ENCODE data around the gene HIVEP1.

HIVEP1 gene

DNA sequence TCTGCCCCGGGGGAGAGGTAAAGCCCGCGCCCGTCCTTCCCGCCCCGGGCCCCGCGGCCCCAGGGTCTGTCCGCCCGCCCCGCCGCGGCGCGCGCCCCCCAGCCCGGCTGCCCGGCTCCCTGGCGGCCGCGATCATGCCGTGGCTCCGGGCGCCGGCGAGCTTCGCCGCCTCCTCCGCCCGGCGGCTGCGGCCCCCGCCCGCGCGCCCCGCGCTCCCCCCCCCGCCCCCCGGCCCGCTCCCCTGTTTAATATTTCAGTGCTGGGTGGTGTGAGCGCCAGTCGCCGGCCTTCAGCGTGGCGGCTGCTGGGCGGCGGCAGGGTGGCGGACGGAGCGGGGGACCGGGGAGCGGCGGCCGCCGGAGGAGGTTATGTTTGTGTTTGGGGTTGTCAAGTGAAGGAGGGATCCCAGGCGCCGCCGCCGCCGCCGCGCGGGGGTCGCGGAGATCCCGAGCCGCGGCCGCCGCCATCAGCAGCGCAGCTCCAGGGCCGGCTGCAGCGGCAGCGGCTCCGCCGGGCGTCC lies at the start of gene HIVEP1:
TSS of gene HIVEP1 (plus strand) at position 275 of the 520 bp plus-strand sequence. CDS start 3,317 bp downstream, outside the sequence.
- in situ Hi-C loops (cut with HindIII; ENCODE audit: low sequenced_read_pairs), result no loop called here

DNA sequence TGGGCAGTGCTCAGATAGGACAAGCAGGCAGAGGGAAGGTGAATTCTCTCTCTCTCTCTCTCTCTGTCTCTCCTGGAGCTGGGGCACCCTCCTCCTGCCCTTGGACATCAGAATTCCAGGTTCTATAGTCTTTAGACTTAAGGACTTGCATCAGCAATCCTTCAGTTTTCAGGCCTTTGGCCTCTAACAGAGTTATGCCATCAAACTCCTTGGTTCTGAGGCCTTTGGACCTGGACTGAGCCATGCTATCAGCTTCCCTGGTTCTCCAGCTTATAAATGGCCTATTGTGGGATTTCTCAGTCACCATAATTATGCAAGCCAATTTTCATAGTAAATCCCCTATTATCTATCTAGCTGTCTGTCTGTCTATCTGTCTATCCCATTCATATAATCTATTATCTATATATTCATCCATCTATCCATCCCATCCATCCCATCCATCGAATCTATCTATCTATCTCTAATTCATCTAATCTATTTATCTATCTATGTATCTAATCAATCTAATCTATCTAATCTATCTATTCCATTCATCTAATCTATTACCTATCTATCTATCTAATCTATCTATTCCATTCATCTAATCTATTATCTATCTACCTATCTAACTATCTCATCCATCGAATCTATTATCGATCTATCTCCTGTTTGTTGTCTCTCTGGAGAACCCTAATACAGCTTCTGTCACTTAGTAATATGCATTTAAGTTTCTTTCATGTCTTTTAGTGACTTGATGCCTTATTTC lies 48.2 kb upstream of the HIVEP1 start:
- in situ Hi-C loops (cut with HindIII; ENCODE audit: low sequenced_read_pairs), result no loop called here

DNA sequence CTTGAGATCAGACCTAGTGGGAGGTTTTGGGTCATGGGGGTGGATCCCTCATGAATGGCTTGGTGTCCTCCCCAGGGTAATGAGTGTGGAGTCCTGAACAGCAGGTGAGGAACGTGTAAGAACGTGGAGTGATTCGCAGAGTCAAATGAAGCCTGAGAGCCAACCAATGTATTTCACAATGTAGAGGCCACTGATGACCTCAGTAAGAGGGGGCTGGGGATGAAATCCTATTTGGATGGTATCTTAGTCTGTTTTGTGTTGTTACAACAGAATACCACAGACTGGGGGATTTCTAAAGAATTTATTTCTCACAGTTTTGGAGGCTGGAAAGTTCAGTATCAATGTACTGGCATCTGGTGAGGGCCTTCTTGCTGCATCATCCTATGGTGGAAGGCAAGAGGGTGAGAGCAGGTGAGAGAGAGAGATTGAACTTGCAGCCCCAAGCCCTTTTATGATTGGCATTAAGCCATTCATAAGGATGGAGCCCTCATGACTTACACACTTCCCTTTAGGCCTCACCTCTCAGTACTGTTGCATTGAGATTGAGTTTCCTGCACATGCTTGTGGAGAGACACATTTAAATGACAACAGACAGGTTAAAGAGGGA lies 47.3 kb upstream of the HIVEP1 start:
- in situ Hi-C loops (cut with HindIII; ENCODE audit: low sequenced_read_pairs), result no loop called here

DNA sequence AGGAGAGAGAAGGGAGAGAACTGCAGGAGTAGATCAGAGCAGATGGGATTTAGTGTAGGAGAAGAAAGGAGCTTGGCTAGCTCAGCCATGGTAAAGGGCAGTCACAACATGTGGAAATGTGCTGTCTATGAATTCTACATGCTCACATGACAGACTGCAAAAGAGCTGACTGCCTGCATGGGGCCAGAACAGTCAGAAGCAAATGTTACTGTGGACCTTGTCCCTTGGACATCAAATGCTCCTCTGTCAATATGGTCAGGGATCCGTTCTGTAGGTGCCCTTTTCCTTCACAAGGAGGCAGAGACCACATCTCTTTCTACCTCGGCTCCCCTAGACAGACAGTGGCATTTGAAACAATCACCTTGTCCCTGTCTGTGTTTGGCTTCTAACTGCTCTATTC lies 46.6 kb upstream of the HIVEP1 start:
- in situ Hi-C loops (cut with HindIII; ENCODE audit: low sequenced_read_pairs), result no loop called here

DNA sequence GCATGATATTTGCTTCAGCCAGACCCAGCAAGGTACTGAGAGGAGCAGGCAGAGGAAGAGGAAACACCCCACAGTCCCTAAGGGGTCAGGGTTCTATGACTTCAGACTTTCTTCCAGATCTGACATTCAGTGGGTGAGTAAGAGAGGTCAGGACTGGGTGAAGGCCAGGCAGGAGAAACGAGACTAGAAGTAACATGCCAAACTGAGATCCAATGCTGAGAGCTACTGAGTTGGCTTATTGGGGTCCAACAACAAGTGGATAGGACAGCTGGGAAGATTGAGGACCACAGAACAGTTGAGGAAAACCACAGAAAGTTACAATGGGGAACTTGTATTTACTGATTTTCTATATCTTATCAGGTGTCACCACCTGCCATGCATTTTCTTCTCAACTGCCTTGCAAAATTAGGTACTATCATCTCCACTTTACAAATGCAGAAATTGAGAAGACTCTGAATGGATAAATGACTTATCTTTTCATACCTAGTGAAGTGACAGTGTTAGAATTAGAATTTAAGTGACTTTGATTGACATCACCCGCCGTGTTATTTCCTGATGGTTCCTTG lies 43.8 kb upstream of the HIVEP1 start:
- in situ Hi-C loops (cut with HindIII; ENCODE audit: low sequenced_read_pairs), result no loop called here

DNA sequence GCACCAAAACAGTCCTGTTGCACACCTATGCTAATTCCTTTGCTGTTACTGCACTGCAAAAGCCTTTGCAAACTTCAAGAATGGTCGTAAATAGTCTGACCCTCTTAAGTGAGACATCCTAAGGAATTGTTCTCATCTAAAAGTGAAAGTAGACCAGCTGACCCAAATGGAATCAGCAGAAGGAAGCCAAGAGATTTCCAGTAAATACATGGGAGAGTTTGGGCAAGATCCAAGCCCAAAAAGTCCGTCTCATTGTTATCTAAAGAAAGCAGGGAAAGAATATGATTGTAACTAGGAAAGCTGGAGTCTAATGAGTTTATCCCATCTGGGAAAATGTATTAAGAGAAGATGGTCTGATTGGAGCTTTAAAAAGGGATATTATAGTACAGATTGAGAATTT lies 43.0 kb upstream of the HIVEP1 start:
- in situ Hi-C loops (cut with HindIII; ENCODE audit: low sequenced_read_pairs), result no loop called here

DNA sequence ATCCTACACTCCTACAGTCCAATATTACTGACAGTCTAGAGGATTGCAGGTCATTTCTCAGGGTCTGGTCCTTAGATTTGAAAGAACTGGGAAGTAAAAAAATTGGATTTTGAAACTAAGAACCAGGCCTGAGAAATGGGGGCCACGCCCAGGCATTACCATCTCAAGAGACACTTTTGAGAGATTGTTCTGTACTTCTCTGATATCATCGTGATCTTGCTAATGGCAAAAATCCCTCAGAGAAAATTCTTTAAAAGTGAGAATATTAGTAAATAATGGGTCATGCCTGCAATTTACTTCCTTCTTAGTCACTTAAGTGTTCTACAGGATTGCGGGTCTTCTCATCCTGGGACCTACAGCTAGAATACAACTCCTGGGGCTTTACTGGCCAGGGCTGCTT lies 42.0 kb upstream of the HIVEP1 start:
- in situ Hi-C loops (cut with HindIII; ENCODE audit: low sequenced_read_pairs), result loop anchor here (5.0 kb wide), 1 partner anchor 93 kb away; no protein-coding TSS in a partner anchor

DNA sequence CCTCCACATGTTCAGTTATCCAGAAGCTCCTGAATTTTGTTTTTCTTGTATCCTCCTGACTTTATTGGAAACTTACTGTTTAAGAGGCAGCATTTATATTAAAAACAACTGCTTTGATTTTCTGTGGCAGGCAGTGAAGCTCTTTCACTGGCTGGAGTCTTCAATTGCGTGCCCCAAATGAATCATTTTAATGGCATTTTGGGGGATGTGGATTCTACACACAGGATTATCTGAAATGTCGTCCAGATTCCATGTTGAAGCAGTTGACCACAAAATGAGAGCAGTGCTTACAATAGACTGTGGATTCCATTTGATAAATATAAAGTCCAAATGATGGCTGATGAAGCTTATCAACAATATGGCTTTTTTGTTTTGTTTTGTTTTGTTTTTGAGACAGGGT lies 41.0 kb upstream of the HIVEP1 start:
- in situ Hi-C loops (cut with HindIII; ENCODE audit: low sequenced_read_pairs), result loop anchor here (5.0 kb wide), 1 partner anchor 94 kb away; no protein-coding TSS in a partner anchor

DNA sequence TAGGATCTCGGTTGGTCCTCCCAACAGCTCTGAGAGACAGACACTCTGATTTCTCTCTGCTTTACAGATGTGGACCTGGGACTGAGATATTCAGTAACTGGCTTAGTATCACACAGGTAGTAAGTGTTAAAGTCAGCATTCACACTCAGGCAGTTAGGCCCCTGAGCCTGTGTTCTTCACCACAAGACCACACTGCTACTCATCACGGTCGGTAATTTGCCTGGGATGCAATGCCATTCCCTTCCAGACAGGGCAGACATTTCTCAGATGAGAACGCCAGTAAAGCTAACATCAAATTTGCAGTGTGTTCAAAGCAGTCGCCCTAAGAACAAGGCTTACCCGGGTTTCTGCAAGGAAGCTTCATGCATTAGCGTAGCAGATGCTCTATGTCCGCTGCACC lies 39.8 kb upstream of the HIVEP1 start:
- in situ Hi-C loops (cut with HindIII; ENCODE audit: low sequenced_read_pairs), result loop anchor here (5.0 kb wide), 1 partner anchor 95 kb away; no protein-coding TSS in a partner anchor

DNA sequence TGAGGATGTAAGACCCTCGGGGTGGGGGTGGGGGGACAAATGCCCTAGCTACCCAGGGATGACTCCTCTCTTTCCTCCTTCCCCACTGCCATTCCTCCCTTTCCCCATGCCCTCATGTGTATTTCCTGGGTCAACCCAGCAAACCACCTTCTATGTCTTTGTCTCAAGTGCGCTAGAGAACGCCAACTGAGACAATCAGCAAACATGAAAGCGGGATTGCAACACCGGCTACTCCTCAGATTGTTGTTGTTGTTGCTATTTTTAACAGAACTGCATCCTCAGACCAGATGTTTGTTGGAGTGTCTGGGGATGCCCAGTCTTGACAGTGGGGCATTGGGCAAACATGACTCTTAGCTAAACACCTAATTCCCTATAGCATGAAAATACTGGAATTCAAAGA lies 39.3 kb upstream of the HIVEP1 start:
- in situ Hi-C loops (cut with HindIII; ENCODE audit: low sequenced_read_pairs), result loop anchor here (5.0 kb wide), 1 partner anchor 96 kb away; no protein-coding TSS in a partner anchor

DNA sequence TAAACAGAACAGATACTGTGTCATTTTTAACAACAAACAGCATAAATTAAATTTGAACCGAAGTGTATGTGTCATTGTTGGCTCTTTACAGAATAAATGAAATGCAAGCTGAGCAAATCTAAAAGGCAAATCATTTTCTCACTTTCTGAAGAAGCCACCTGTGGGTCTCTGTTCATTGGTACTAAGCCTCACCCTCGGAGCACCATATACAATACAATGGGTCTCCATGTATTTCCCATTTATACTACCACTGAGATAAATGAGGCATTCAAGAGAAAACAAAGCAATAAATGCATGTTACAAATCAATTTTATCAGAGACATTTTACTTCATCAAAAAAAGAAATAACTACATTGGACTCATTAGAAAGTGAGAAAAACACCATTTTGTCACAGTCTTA lies 38.9 kb upstream of the HIVEP1 start:
- in situ Hi-C loops (cut with HindIII; ENCODE audit: low sequenced_read_pairs), result loop anchor here (5.0 kb wide), 1 partner anchor 96 kb away; no protein-coding TSS in a partner anchor

DNA sequence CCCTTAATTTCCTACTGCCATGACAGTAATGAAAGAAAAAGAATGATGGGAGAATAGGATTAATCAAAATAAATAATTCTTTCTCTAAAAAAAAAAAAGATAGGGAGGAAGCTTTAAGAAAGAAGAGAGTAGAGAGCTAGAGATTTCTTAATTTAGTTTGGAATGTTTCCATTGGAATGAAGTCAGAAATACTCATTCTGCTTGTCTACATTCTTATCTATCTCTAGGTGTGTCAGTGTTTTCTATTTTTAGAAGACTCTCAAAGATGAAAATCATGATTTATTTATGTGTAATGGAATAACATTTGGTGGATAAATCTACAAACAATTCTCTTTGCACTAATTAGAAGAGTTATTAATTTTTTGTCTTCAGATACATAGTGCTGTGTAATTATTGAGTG lies 38.0 kb upstream of the HIVEP1 start:
- in situ Hi-C loops (cut with HindIII; ENCODE audit: low sequenced_read_pairs), result loop anchor here (5.0 kb wide), 1 partner anchor 97 kb away; no protein-coding TSS in a partner anchor

DNA sequence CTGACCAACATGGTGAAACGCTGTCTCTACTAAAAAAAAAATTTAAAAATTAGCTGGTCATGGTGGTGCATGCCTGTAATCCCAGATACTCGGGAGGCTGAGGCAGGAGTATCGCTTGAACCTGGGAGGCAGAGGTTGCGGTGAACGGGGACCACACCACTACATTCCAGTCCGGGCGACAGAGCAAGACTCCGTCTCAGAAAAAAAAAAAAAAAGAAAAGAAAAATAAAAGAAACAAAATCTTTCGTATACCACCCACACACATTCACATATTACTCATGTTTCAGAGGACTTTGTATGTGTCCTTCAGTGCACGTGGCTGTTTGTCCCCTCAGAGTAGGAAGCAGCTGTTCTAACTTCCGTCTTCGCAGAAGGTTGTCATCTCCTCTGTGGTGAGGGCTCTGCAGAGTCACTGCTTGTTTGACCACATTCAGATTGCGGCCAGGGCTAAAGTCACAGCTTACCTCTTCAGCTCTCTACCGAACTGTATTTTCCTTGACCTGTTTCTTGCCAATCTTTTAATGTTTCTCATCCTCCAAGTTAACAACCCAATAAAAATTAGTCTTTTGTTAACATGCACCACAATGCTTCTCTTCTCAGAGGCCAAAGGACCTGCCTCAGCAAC lies 36.6 kb upstream of the HIVEP1 start:
- in situ Hi-C loops (cut with HindIII; ENCODE audit: low sequenced_read_pairs), result no loop called here

DNA sequence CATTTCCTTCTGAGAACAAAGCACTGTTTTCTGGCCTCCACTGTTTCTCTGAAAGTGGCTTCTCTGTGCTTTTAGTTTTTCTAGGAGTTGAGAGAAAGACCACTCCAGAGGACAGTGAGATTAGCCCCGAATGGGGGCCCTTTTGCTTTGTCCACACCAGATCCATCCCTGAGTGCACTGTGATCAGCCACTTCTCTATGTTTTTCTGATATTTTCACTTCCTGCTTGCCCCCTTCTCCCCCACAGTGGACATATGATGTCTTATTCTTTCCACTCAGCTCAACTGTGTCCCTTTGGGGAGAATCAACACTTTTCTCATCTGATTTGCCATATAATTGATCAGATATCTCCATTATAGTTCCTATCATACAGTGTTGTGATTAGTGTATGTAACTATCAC lies 35.6 kb upstream of the HIVEP1 start:
- in situ Hi-C loops (cut with HindIII; ENCODE audit: low sequenced_read_pairs), result no loop called here

DNA sequence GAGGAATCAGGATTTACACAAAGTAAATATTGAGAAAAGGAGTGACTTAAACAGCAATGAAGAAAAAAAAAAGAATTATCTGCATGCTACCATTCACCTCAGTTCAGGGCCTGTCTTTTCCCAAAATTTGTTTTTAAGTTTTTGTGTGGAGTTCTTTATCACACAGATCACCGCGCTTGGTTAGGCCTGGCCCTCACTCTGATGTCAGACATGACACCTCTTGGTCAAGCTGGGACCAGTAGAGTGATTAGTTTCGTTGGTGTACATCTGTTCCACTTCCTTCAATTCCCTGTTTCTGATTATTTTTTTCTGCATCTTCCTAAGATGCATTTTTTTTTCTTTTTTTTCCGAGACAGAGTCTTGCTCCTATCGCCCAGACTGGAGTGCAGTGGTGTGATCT lies 34.9 kb upstream of the HIVEP1 start:
- in situ Hi-C loops (cut with HindIII; ENCODE audit: low sequenced_read_pairs), result no loop called here

DNA sequence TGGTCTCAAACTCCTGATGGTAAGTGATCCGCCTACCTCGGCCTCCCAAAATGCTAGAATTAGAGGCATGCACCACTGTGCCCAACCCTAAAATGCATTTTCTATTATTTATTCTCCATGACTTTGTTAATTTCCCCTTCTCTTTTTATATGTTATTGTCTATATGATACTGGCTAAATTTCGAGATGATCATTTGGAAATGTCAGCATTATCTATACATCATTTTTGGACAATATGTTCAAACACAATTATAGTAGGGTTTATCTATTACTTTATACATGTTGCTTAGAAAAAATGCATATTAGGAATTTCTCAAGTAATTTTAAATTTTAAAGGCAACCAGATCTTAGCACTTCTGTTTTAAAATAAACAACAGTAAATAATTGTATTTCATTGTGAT lies 34.4 kb upstream of the HIVEP1 start:
- in situ Hi-C loops (cut with HindIII; ENCODE audit: low sequenced_read_pairs), result no loop called here

DNA sequence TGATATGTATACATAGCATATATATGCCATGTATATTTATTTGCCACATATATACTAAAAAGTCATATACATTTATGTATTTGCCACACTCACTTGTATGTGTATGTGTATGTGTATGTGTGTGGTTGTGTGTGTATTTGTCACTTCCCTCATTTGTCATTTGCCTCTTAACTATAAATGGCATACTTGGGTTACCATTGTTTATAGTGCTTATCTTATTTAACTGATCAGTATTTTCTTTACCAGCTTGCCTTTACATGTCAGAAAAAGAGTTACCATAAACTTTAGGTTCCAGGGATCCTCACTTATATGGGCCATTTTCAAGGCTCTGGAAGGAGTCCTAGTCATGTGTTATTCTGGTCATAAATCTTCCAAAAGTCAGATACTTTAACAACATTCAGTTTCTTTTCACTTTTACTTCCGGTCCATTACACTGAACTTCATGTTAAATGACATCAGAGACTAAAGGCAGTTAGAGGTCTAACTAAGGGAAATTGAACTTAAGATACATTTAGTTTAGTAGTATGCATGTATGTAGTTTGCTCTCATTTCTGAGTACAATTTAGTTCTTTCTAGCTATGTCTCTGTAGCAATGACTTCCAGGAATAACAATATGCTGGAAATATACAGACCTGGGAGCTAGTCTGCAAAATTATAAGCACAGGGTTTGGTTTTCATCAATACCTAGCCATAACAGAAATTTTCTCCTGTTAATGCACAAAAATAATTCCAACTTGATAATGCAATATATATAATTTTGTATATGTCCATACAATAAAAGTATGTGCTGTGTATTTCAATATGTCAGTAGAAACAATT lies 33.7 kb upstream of the HIVEP1 start:
- in situ Hi-C loops (cut with HindIII; ENCODE audit: low sequenced_read_pairs), result no loop called here

DNA sequence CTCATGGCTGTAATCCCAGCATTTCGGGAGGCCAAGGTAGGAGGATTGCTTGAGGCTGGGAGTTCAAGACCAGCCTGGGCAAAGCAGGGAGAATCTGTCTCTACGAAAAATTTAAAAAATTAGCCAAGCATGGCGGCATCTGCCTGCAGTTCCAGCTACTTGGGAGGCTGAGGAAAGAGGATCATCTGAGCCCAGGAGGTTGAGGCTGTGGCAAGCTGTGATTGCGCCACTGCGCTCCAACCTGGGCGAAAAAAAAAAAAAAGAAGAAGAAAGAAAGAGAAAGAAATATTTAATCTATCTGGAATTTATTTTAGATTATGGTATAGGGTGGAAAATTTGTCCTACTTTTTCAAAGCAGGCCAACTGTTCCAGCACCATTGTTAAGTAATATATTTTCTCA lies 32.2 kb upstream of the HIVEP1 start:
- in situ Hi-C loops (cut with HindIII; ENCODE audit: low sequenced_read_pairs), result no loop called here

DNA sequence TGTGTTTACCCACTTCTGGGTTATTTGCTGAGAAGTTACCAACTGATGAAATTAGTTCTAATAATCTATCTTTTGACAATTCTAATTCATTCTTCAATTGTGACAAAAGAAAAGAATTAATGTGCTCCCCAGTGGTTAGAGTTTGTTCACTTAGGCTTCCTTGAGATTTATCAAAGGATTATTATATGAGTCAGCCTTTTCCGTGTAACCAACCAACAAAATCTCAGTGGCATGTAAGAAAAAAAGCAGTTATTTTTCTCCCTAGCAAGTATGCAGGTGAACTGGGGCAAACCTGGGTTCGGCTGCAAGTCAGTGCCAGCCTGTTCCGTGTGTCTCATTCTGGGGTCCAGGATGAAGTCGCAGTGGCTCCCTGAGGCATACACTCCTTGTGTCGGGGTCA lies 28.8 kb upstream of the HIVEP1 start:
- in situ Hi-C loops (cut with HindIII; ENCODE audit: low sequenced_read_pairs), result no loop called here

DNA sequence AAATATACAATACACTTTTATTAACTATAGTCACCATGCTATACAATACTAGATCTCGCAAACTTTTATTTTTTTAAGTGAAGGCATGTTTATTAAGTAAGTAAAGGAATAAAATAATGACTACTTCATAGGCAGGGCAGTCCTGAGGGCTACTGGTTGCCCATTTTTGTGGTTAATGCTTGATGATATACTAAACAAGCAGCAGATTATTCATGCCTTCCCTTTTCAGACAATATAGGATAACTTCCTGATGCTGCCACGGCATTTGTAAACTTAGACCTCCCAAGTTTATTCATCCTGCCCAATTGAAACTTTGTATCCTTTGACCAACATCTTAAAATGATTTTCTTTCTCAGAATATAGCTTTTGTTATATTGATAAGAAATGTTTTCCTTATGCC lies 24.7 kb upstream of the HIVEP1 start:
- in situ Hi-C loops (cut with HindIII; ENCODE audit: low sequenced_read_pairs), result no loop called here
